ENCODE measurements around the gene GRIN2C.

DNA sequence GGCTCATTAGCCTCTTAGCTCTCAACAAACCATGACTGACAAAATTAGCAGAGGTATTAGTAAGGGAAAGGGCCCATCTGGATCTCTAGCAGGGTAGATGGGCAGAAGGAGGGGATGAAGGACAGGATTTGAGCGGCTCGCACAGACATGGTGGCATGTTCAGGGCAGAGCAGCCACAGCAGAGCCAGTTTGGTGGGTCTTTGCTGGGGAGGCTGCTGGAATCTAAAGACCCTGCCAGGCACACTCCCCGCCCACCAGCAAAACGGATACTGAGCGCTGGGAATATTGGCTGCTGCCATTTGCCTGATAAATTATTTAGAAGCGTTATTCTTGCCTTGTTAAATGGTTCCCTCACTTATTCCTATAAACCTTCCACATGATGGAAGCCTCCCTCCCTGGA is 62.8 kb downstream of the GRIN2C start:
- no peak for TF ChIP-seq POLR2AphosphoS5 (IDR thresholded peaks at IDR 0.05; ENCODE audit: low read depth, low read length)
- TF ChIP-seq, protein P1, sequence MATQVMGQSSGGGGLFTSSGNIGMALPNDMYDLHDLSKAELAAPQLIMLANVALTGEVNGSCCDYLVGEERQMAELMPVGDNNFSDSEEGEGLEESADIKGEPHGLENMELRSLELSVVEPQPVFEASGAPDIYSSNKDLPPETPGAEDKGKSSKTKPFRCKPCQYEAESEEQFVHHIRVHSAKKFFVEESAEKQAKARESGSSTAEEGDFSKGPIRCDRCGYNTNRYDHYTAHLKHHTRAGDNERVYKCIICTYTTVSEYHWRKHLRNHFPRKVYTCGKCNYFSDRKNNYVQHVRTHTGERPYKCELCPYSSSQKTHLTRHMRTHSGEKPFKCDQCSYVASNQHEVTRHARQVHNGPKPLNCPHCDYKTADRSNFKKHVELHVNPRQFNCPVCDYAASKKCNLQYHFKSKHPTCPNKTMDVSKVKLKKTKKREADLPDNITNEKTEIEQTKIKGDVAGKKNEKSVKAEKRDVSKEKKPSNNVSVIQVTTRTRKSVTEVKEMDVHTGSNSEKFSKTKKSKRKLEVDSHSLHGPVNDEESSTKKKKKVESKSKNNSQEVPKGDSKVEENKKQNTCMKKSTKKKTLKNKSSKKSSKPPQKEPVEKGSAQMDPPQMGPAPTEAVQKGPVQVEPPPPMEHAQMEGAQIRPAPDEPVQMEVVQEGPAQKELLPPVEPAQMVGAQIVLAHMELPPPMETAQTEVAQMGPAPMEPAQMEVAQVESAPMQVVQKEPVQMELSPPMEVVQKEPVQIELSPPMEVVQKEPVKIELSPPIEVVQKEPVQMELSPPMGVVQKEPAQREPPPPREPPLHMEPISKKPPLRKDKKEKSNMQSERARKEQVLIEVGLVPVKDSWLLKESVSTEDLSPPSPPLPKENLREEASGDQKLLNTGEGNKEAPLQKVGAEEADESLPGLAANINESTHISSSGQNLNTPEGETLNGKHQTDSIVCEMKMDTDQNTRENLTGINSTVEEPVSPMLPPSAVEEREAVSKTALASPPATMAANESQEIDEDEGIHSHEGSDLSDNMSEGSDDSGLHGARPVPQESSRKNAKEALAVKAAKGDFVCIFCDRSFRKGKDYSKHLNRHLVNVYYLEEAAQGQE (IDR thresholded peaks at IDR 0.05; ENCODE audit: insufficient read depth in 1 of 2, low read depth in 2 of 2, low read length in 2 of 2) = no peak
- no peak for TF ChIP-seq TAF1 (IDR thresholded peaks at IDR 0.05; ENCODE audit: borderline replicate concordance, insufficient read depth, low read length)
- no peak for TF ChIP-seq SIN3A (IDR thresholded peaks at IDR 0.05; ENCODE audit: borderline replicate concordance, insufficient read depth, low read length)

Measured in PFSK-1 (cell line).